Nephron progenitor cell (in vitro differentiated cells): ENCODE results near the gene SLC23A2.
"Not testable (repeated sequence)": the region's sequence is repeated elsewhere in the genome, so short reads cannot be mapped to it uniquely, and the experiment has no call there.

Experiments used
- DNase-seq: peaks from one replicate; pipeline ENCODE4 v3.0.0; 2021
- H3K27ac Mint-ChIP-seq: 2 replicates; pipeline ENCODE4 v1.8.0; 2021; ENCODE audit warnings: mild to moderate bottlenecking, moderate library complexity, mixed read lengths
- H3K27me3 Mint-ChIP-seq: 2 replicates; pipeline ENCODE4 v1.8.0; 2021; ENCODE audit warnings: mild to moderate bottlenecking, low read depth, mixed read lengths; ENCODE audit not compliant: poor library complexity
- H3K36me3 Mint-ChIP-seq: 2 replicates; pipeline ENCODE4 v1.8.0; 2021; ENCODE audit warnings: low read depth, mixed read lengths
- H3K4me1 Mint-ChIP-seq: 2 replicates; pipeline ENCODE4 v1.8.0; 2021; ENCODE audit warnings: mixed read lengths
- H3K4me3 Mint-ChIP-seq: 2 replicates; pipeline ENCODE4 v1.8.0; 2021; ENCODE audit warnings: mild to moderate bottlenecking, moderate library complexity, mixed read lengths
- H3K9me3 Mint-ChIP-seq: 2 replicates; pipeline ENCODE4 v1.8.0; 2021; ENCODE audit warnings: mild to moderate bottlenecking, moderate library complexity, mixed read lengths
- CTCF ChIP-seq: fragments of 200-600 bp; sonication (generic); IDR thresholded peaks from 2 replicates; pipeline ENCODE4 v1.5.0; 2021; ENCODE audit warnings: antibody characterized with exemption

The SLC23A2 gene

GRCh38 chr20:4853757-4854560 is 147.4 kb downstream of the SLC23A2 start:
- Mint-ChIP-seq H3K4me3 (no peak overlapping the region), H3K27me3 (peaks cover 6% of the 10 kb centered on the region), H3K36me3 (peaks cover 33% of the 10 kb centered on the region)

GRCh38 chr20:4853004-4853403 is 148.3 kb downstream of the SLC23A2 start:
- no peak for TF ChIP-seq CTCF
- DNase-seq = no peak
- Mint-ChIP-seq H3K9me3 (no peaks in the 10 kb centered on the region), H3K36me3 (peaks cover 24% of the 10 kb centered on the region), H3K4me1 (no peaks in the 10 kb centered on the region), H3K27me3 (peaks cover 6% of the 10 kb centered on the region), H3K4me3 (no peak overlapping the region), H3K27ac (no peak overlapping the region)

More at GRCh38 chr20:4853757-4854560, 147.4 kb downstream of the SLC23A2 start:
- TF ChIP-seq CTCF = no peak
- no peak overlapping the region for H3K27ac Mint-ChIP-seq
- no peaks in the 10 kb centered on the region for H3K4me1 Mint-ChIP-seq
- H3K9me3 Mint-ChIP-seq = no peaks in the 10 kb centered on the region
- no peak for DNase-seq

- no peak for DNase-seq
- Mint-ChIP-seq H3K27ac (no peak overlapping the region), H3K27me3 (peaks cover 1% of the 10 kb centered on the region), H3K36me3 (peaks cover 8% of the 10 kb centered on the region), H3K4me1 (no peaks in the 10 kb centered on the region), H3K9me3 (no peaks in the 10 kb centered on the region), H3K4me3 (no peak overlapping the region)
- no peak for TF ChIP-seq CTCF
These were observed 150.3 kb downstream of the SLC23A2 start for GRCh38 chr20:4850960-4851359.

- not testable (repeated sequence) for H3K36me3 Mint-ChIP-seq, H3K27ac Mint-ChIP-seq, DNase-seq, H3K4me1 Mint-ChIP-seq, H3K4me3 Mint-ChIP-seq, H3K27me3 Mint-ChIP-seq, H3K9me3 Mint-ChIP-seq
These were observed 152.5 kb downstream of the SLC23A2 start for GRCh38 chr20:4848829-4849228.

- no peak for TF ChIP-seq CTCF
- Mint-ChIP-seq H3K27me3 (peaks cover 6% of the 10 kb centered on the region), H3K4me1 (no peaks in the 10 kb centered on the region), H3K27ac (no peak overlapping the region), H3K36me3 (no peaks in the 10 kb centered on the region), H3K9me3 (no peaks in the 10 kb centered on the region), H3K4me3 (no peak overlapping the region)
- DNase-seq = no peak
These were observed 153.3 kb downstream of the SLC23A2 start for GRCh38 chr20:4848041-4848440.

- H3K9me3 Mint-ChIP-seq = no peaks in the 10 kb centered on the region
- H3K4me3 Mint-ChIP-seq = no peak overlapping the region
- TF ChIP-seq CTCF = no peak
- H3K27me3 Mint-ChIP-seq = peaks cover 9% of the 10 kb centered on the region
- no peaks in the 10 kb centered on the region for H3K36me3 Mint-ChIP-seq
- no peaks in the 10 kb centered on the region for H3K4me1 Mint-ChIP-seq
- H3K27ac Mint-ChIP-seq = no peak overlapping the region
- no peak for DNase-seq
These were observed 154.5 kb downstream of the SLC23A2 start for GRCh38 chr20:4846821-4847220.
